GM18858 (cell line): Measurements from ENCODE around the gene FGF13.

Source experiments
- ATAC-seq: cut with Tn5 transposase; IDR thresholded peaks from one replicate; pipeline ENCODE4 v1.9.1; 2021; ENCODE audit not compliant: unreplicated experiment

The FGF13 gene

GRCh38 chrX:138664466-138664865 is 47.1 kb downstream of the FGF13 start:
- ATAC-seq: no peak

DNA sequence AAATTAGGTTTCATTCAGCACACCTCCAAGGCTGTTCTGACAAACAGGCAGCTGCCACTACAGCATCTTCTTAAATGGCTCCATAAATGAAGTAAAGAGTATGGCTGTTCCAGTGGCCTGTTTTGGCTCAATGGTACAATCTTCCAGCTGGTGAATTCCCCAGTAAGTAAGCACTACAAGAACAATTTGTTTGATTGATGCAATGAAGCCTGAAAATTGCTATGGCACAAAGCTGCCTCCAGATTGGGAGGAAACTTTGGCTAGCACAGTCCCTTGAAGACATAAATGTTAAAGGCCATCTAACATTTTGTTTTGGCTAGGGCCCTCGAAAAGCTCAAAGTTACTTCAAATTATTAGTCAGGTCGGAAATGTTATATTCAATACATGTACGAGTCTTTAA is 47.5 kb downstream of the FGF13 start:
- no peak for ATAC-seq

GRCh38 chrX:138651494-138651893 is 60.0 kb downstream of the FGF13 start:
- no peak for ATAC-seq

DNA sequence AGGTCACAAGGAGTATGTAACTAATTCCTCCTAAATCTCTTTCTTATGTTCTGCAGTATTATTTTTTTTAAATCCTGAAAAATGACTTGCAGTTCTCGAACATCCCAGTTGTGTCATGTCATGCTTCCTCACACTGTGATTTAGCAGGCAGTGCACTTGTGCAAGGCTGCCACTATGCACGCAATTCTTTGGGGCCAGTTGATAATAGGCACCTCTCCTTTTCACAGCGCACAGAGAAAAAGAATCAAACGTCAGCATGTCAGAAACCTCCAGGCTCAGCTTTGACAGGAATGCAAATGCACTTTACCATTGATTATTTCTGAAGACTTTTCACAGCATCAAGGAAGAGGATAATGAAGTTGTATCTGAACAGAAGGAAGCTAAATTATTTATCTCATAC is 62.9 kb downstream of the FGF13 start:
- no peak for ATAC-seq

GRCh38 chrX:138638996-138639395 is 72.5 kb downstream of the FGF13 start:
- ATAC-seq: no peak
